Vagina (tissue), 2 donors: ENCODE results near the gene RPTOR. TPM values are rescaled to one million over a fixed set of nuclear protein-coding genes. Genes with fewer than 3 reads are reported as not detected.

Source experiments
- DNase-seq, 2 donors: peaks; one replicate each; pipeline ENCODE4 v3.0.0-alpha.2; 2017; ENCODE audit errors: extremely low spot score in 2 of 2
- H3K27ac ChIP-seq: fragments of 200-600 bp; sonication (generic); one replicate; pipeline ENCODE4 v1.5.1; 2019
- H3K27me3 ChIP-seq: fragments of 200-600 bp; sonication (generic); one replicate; pipeline ENCODE4 v1.5.1; 2019
- H3K36me3 ChIP-seq, 2 donors: fragments of 200-600 bp; sonication (generic); one replicate each; pipeline ENCODE4 v1.5.1; 2017 to 2019
- H3K4me1 ChIP-seq: fragments of 200-600 bp; sonication (generic); one replicate; pipeline ENCODE4 v1.5.1; 2019
- H3K4me3 ChIP-seq, 2 donors: fragments of 200-600 bp; sonication (generic); 1 replicate in 1 of 2; 2 replicates in 1 of 2; pipeline ENCODE4 v1.5.1; 2016 to 2019
- H3K9me3 ChIP-seq: fragments of 200-600 bp; sonication (generic); one replicate; pipeline ENCODE4 v1.5.1; 2019
- POLR2A ChIP-seq, 2 donors: fragments of 450-650 bp; IDR thresholded peaks; one replicate each; pipeline ENCODE4 v1.6.1; 2017; ENCODE audit warnings: antibody characterized with exemption in 2 of 2, mild to moderate bottlenecking in 2 of 2, moderate library complexity in 2 of 2
- POLR2AphosphoS5 ChIP-seq, 2 donors: sonication (generic); formaldehyde crosslinking; IDR thresholded peaks; one replicate each; pipeline ENCODE4 v1.9.0; 2017; ENCODE audit warnings: antibody characterized with exemption in 2 of 2, mild to moderate bottlenecking in 2 of 2, low read depth in 1 of 2; ENCODE audit not compliant: insufficient read depth in 1 of 2
- intact Hi-C: fragments of 100-400 bp; cut with DNase I; formaldehyde crosslinking; loops from one replicate; pipeline ENCODE4 v1.15.1; 2023
- total RNA-seq: library from RNA; depleted of rRNA; stranded (reverse); fragments of >200 nt; gene quantifications from one replicate; pipeline ENCODE4 v1.2.3, GENCODE V29; 2016
- TF ChIP-seq, protein P1 (sequence below), 3 experiments: fragments of 450-650 bp in 2 of 3; fragments of 200-600 bp in 1 of 3; sonication (generic) in 1 of 3; IDR thresholded peaks; one replicate each; pipeline ENCODE4 v1.5.1; 2017 to 2019; ENCODE audit warnings: antibody characterized with exemption in 3 of 3, mild to moderate bottlenecking in 2 of 3, moderate library complexity in 2 of 3

Gene RPTOR
- total RNA-seq, 1 donor from 2014 or later, result 38.3 TPM

DNA sequence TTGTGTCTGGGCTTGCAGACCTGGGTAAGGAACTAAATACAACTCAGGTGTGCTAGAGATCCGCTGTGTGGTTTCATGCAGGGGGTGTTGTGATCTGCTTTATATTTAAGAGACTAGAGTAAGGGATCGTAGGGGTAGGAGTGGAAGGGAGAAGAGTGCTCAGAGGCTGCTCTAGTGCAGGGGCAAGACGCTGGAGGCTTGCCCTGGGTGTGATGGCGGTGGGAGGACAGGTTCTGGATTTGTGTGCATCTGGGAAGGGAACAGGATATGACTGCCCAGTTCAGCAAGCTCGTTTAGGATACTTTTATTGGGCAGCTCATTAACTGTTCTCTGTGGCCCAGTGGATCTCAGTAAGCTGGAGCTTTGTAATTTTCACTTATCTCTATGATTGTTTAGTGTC lies 47.6 kb downstream of the RPTOR start:
- no peak for DNase-seq
- intact Hi-C loops, result no loop called here

DNA sequence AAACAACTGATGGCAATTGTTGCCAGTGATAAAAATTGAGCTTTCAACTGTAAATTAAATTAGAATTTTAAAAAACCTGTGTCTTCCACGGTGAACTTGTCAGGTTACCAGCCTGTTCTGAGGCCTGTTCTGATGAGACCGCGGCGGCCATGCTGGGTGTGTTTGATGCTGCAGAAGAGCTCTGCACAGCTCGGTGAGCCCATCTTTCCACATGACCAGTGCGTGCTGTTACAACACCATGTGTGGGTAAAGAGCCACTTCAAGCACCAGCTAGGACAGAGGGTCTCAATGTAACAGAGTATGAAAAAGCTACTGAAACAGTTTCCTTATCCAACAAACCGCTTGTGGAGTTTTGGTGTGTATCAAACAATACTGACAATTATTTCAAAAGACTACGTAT lies 48.5 kb downstream of the RPTOR start:
- Histone ChIP-seq H3K27me3 (no peaks in the 10 kb centered on the region), H3K27ac (no peak overlapping the region), H3K4me1 (no peaks in the 10 kb centered on the region), H3K9me3 (no peaks in the 10 kb centered on the region), H3K36me3 (no peaks in the 10 kb centered on the region), H3K4me3 (no peak overlapping the region)
- DNase-seq, result no peak
- TF ChIP-seq POLR2AphosphoS5 (IDR thresholded peaks at IDR 0.05; ENCODE audit: insufficient read depth in 1 of 2, low read depth in 1 of 2) (no peak), POLR2A (IDR thresholded peaks at IDR 0.05) (no peak)
- TF ChIP-seq, protein P1, sequence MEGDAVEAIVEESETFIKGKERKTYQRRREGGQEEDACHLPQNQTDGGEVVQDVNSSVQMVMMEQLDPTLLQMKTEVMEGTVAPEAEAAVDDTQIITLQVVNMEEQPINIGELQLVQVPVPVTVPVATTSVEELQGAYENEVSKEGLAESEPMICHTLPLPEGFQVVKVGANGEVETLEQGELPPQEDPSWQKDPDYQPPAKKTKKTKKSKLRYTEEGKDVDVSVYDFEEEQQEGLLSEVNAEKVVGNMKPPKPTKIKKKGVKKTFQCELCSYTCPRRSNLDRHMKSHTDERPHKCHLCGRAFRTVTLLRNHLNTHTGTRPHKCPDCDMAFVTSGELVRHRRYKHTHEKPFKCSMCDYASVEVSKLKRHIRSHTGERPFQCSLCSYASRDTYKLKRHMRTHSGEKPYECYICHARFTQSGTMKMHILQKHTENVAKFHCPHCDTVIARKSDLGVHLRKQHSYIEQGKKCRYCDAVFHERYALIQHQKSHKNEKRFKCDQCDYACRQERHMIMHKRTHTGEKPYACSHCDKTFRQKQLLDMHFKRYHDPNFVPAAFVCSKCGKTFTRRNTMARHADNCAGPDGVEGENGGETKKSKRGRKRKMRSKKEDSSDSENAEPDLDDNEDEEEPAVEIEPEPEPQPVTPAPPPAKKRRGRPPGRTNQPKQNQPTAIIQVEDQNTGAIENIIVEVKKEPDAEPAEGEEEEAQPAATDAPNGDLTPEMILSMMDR (IDR thresholded peaks at IDR 0.05), result no peak
- intact Hi-C loops, result no loop called here

More for the DNA sequence above, 47.6 kb downstream of the RPTOR start:
- Histone ChIP-seq H3K27ac (no peak overlapping the region), H3K9me3 (no peaks in the 10 kb centered on the region), H3K27me3 (no peaks in the 10 kb centered on the region), H3K4me3 (no peak overlapping the region), H3K36me3 (no peaks in the 10 kb centered on the region), H3K4me1 (no peaks in the 10 kb centered on the region)
- TF ChIP-seq POLR2AphosphoS5 (IDR thresholded peaks at IDR 0.05; ENCODE audit: insufficient read depth in 1 of 2, low read depth in 1 of 2) (no peak), POLR2A (IDR thresholded peaks at IDR 0.05) (no peak)
- TF ChIP-seq, protein P1 (IDR thresholded peaks at IDR 0.05), result no peak

DNA sequence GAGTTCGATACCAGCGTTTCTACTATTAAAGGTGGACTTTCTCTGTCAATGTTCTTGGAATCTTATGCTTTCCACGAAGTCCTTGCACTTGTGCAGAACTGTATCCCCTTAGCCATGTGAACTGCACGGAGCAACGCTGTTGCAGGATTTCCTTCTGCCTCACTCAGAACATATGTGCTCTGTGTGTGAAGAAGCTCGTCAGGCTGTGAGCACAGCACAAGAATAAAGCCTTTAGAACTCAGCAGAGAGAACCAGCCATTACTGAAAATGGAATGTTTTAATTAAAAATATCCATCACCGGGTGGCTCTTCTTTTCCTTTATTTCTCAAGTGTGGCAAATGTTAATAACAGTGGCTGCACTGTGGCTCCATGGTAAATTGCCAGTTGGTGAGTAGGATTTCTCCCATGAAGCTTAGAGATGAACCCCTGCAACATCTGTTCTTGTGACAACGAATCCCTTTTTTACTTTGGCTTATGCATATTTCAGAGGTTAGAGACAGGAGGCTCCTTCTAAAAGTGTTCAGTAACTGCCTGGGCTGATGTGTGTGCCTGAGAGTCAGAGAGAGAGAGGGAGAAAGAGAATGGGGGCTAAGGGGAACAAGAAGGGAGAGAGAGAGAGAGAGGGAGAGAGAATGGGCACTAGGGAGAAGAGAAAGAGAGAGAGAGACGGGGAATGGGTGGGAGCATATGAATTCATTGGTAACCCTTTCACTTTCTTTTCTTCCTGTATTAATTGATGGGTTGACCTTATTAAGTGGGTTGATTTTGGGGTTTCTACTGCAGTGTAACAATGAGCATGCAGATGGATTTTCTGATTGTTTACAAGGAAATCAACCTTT lies 50.0 kb downstream of the RPTOR start:
- Histone ChIP-seq H3K27ac (no peak overlapping the region), H3K4me1 (peaks cover 10% of the 10 kb centered on the region), H3K9me3 (no peaks in the 10 kb centered on the region), H3K27me3 (no peaks in the 10 kb centered on the region), H3K36me3 (no peaks in the 10 kb centered on the region), H3K4me3 (no peak overlapping the region)
- intact Hi-C loops, result no loop called here
- TF ChIP-seq, protein P1 (IDR thresholded peaks at IDR 0.05), result no peak
- TF ChIP-seq POLR2A (IDR thresholded peaks at IDR 0.05) (no peak), POLR2AphosphoS5 (IDR thresholded peaks at IDR 0.05; ENCODE audit: insufficient read depth in 1 of 2, low read depth in 1 of 2) (no peak)
- no peak for DNase-seq

DNA sequence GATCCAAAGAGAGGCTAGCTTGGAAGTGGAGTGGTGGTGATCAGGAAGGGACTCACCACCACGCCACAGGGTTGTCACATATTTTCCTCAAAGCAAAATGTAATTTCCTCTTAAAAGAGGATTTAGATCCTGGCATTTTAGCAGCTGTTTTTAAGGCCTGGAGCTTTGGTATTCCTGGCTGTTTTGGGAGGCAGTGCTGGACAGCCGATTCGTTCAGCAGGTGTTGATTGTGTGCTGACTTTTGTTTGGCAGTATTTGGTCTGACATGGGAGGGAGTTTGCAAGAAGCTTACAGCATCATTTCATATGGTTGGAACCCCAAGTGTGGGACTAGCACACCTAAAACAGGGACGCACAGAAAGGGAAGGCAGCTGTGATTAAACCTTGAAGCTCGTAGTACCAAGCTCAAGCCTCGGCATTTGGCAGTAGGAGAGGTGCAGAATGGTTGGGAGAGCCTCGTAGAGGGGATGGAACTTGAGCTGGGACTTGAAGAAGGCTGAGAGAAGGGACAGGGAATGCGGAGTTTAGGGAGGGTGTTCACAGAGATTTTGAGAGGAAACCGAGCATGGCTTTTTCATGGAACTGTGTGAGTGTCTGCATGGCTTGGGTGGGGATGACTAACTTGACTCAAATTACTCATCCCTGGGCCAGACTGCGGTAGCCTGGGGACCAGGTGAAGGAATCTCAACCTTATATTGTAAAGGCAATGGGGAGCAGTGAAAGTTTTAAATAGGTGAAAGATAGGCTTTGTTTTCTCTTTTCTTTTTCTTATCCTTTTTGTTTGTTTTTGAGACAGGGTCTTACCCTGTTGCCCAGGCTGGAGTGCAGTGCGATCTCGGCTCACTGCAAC lies 52.3 kb downstream of the RPTOR start:
- Histone ChIP-seq H3K27me3 (no peaks in the 10 kb centered on the region), H3K36me3 (no peaks in the 10 kb centered on the region), H3K4me3 (no peak overlapping the region), H3K4me1 (peaks cover 13% of the 10 kb centered on the region), H3K27ac (no peak overlapping the region), H3K9me3 (no peaks in the 10 kb centered on the region)
- DNase-seq, result no peak
- no peak for TF ChIP-seq POLR2AphosphoS5 (IDR thresholded peaks at IDR 0.05; ENCODE audit: insufficient read depth in 1 of 2, low read depth in 1 of 2)
- TF ChIP-seq, protein P1 (IDR thresholded peaks at IDR 0.05), result no peak
- TF ChIP-seq POLR2A (IDR thresholded peaks at IDR 0.05), result no peak
- intact Hi-C loops, result no loop called here
